PC-3 (cell line): ENCODE results near the gene ITGAV.

Experiments
- EZH2 ChIP-seq: fragments of 300-600 bp; sonication (generic); IDR thresholded peaks from one replicate; pipeline ENCODE4 v1.6.1; 2017; ENCODE audit warnings: antibody characterized with exemption, mild to moderate bottlenecking, low read length; ENCODE audit not compliant: unreplicated experiment
- TF ChIP-seq, protein P1 (sequence below): fragments of 300-600 bp; sonication (generic); conservative IDR thresholded peaks from 2 replicates; pipeline ENCODE4 v1.5.1; 2017; ENCODE audit warnings: antibody characterized with exemption, low read depth, mild to moderate bottlenecking, low read length

DNA sequence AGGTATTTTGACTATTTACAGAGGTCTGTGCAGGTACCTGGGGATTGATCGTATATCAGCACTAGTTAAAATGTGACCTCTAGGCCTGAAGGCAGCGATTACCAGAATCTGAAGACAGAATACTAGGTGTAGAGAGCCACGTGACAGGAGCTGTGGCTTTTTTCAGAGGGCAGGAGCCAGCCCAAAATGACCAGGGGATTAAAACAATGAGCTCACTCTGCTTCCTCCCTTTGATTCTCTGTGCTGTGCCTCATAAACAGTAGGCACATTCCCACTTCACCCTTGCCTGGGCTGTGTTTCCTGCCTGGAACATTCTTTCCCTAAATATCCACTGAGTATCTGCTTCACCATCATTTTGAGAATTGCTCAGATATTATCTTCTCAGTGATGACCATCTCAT is 15.2 kb downstream of the ITGAV start:
- no peak for TF ChIP-seq EZH2
- TF ChIP-seq, protein P1, sequence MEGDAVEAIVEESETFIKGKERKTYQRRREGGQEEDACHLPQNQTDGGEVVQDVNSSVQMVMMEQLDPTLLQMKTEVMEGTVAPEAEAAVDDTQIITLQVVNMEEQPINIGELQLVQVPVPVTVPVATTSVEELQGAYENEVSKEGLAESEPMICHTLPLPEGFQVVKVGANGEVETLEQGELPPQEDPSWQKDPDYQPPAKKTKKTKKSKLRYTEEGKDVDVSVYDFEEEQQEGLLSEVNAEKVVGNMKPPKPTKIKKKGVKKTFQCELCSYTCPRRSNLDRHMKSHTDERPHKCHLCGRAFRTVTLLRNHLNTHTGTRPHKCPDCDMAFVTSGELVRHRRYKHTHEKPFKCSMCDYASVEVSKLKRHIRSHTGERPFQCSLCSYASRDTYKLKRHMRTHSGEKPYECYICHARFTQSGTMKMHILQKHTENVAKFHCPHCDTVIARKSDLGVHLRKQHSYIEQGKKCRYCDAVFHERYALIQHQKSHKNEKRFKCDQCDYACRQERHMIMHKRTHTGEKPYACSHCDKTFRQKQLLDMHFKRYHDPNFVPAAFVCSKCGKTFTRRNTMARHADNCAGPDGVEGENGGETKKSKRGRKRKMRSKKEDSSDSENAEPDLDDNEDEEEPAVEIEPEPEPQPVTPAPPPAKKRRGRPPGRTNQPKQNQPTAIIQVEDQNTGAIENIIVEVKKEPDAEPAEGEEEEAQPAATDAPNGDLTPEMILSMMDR = no peak
